Measurements from ENCODE around the gene CDS1.
A peak's percentile ranks its signal among the peaks of the same experiment; 100 is the strongest.
"Not testable (repeated sequence)": the region's sequence is repeated elsewhere in the genome, so short reads cannot be mapped to it uniquely, and the experiment has no call there.

The CDS1 gene

DNA sequence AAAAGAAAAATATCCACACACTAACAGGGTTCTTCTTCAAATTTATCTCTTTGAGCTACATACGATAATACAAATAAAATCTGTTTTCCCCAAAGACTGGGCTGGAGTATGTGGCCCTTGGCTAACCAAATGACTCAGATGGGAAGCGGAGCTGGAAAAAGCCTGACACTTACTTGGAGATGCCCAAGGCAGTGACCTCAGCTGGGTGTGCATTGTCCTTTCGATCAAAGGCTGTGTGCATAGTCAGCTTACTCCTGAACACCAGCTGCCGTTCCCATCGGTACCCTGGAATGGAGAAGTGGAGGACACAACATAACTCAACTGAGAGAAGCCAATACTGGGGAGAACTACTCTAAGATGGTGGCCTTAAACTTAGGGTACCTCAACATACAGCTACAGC is 95.1 kb downstream of the CDS1 start:
- DNase-seq, result no peak

DNA sequence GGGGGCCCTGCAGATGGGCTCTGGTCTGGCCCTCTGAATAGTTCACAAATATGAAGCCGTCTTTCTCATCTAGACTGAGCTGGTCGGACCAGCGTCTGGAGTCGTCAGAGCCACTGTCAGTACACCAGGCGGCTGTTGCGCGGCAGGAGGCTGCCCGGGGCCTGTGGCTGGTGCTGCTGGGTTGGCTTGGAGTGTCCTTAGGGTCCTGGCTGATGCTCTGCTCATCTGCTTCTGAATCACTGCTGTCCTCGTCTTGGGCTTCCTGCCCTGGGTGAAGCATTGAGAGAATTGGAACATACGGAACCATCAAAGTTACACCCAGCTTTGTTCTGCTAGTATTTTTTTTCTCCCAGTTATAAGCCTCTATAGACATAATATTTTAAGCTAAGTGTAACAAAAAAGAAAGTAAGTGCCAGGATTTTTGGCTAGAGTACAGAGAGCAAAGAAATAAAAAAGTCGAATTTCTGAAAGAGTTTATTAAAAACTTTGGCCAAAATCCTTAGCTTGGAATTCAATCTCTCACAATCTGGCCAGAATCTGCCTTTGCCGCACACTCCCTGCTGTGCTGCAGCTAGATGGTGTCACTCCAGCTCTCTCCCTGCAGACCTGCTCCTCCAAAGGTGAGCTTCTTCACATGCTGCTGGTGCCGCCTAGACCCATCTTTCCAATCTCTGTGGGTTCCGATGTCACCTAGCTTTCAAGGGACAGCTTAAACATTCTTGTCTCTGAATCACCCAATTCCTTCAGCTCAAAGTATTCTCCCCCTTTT is 96.2 kb downstream of the CDS1 start:
- DNase-seq, result no peak

DNA sequence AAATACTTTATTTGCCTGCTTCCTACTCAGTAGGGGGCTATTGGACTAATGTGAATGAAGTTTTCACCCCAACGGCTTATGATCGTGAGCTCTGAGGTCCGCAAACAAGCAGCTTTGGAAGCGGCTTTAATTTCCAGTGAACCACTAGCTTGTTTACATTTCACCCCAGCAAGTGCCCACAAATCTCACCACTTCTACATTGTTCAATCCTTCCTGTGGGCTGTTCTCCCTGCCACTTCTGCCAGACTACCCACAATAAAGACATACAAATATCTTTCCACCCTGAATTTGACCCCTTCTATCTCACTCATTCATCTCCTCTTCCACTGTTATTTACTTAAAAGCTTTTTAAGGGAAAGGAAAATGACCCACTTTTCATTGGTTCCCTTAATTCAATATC is 98.0 kb downstream of the CDS1 start:
- DNase-seq, result no peak

DNA sequence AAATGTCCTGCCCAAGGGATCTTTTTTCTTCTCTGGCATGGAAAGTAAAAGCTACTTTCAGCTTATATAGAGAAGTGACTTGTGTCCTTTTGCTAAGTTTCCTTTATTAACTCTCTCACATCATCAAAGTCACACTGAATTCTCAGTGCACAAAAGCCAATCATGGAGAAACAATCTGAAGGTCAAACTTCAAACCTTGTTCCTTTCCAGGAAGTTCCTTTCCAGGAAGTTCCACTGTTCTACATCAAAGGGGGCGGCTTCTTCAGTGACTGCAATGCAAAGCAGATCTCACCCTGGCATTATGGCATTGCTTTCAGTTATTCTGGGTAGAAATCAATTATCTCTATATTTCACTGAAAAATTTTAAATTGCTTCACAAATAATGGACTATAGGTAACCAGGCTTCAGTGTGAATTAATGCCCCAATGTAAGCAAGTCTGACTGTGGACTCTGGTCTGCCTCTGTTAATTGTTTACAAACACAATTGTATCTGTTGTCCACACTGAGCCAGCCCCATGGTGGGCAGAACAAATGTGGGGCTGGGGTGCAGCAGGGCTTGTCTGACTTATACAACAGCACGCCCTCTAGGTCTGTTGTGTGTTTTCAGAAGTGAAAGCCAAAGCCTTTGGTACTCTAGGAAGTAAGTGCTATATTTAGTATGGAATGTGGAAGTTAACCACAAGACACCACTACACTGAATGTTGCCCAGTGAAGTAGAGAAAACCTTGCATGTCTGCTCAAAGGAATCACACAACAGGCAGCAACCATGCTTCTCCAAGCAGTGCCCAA is 98.8 kb downstream of the CDS1 start:
- no peak for DNase-seq

DNA sequence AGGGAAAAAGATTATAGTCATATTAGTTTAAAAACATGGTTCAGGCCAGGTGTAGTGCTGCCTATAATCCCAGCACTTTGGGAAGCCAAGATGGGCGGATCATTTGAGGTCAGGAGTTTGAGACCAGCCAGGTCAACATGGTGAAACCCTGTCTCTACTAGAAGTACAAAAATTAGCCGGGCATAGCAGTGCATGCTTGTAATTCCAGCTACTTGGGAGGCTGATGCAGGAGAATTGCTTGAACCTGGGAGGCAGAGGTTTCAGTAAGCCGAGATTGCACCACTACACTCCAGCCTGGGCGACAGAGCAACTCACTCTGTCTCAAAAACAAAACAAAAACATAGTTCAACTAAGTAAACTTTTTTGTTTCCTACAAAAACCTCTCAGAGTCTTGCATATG is 99.7 kb downstream of the CDS1 start:
- not testable (repeated sequence) for DNase-seq

DNA sequence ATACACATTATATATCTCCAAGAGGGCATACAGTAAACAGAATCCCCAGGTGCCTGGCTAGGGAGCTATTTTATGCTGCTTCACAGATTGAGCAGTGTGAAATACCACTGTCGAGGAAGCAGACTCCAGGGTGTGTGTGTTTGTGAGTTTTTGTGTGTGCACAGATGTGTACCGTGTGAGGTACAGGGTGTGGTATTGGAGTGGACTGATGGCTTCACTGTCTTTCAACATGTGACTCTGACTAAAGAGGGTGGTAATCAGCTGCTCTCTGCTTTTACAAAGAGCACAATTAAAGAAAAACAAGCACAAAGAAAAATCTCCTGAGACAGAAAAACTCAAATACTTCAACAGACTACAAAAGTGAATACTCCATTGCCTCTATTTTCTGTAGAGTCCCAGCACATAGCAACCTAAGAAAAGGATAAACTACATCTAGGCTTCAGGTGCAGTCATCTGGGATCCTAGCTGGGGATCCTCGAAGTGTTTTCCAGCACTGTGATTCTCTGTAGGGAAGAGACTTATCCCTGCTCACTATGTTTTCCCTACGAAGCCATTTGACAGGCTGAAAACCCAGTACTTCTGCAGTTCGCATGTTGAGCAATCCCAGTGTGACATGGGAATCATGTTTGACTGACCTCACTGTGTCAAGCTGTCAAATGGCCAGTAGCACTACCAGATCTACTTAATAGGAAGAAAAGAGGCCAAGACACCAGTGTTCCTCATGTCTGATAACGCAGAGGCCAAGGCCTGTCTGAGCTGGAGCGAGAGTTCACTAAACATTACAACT is 100.3 kb downstream of the CDS1 start:
- no peak for DNase-seq

DNA sequence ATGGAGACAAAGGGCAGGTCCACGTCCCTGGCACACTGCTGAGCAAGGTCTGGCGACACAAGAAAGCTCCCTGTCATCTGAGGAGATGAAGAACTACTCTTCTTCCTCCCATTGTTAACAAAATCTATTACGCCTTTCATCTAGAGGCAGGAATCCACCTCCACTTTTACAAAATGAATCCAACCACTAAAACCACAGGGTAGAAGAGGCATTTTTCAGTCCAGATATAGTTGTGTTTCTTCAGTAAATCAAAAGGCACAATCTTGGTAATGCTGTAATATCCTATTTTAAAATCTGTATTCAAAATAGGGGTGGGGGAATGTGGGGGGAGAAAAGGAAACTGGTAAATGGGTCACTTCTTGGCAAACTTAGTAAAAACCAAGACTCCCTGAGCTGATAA is 101.4 kb downstream of the CDS1 start:
- no peak for DNase-seq

DNA sequence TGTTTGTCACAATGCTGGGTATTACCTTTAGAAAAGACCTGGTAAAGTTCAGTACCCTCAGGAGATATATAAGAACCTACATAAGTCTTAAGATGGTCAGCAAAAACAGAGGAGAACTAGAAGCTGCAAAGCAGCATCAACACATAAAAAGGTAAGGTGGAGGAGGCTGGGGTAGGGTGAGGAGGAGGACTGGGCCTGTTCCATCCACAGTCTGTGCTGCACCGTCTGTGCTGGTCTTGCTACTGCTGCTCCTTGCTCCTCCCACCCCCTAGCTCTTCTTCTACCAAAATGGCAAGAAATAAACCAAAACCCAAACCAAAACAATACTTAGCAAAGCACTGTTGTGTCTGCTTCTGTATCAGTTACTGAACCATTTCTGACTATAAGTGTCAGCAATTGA is 102.2 kb downstream of the CDS1 start:
- no peak for DNase-seq

DNA sequence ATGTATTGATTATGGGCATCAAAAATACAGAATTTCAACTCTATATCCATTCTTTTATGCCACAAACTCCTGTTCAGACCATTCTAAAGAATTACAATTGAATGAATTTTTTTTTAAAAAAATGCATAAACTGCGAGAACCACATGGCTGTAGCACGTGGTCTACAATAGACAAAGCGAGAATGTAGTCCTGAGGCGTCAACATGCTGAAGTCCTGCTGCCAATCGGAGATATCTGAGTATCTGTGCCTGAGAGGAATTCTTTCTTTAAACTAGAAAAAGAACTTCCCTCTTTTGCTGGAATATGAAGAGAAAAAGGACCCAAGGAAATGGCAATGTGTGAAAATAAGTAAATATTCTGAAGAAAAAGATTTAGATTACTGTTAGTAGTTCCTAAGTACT is 105.7 kb downstream of the CDS1 start:
- DNase-seq, result no peak

DNA sequence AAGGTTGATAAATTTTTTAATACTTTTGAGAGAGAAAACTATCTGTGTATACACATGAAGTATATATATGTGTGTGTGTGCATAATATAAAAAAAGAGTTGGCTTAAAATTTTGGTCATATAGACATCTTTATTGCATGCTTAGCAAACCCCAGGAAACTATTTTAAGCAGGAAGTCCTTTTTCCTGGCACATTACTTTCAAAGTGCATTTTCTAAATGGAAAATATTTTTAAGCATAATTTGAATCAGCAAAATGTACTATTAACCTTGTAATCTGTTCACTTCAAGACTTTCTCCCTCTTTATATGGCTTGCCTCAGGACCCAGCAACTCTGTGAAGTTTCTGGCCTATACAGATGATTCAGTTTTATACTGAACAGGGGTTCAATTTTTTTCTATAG is 106.3 kb downstream of the CDS1 start:
- no peak for DNase-seq

DNA sequence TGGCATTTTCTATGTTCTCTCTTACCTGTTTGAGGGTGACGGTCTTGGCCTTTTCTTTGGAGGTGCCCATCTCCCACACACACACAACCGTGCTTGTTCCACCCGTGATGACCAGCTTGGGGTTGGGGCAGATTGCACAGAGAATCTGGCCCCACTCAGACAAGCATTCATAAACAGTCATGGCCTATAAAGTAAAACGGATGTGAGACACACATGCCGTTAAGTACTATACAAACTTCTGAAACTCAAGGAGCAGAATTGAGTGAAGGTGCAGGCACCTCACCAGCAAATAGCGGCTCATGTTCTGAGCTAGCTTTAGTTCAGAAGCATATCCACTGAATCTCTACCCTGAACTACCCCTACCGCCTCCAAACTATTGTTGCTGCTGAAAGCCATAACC is 107.6 kb downstream of the CDS1 start:
- DNase-seq, result no peak

DNA sequence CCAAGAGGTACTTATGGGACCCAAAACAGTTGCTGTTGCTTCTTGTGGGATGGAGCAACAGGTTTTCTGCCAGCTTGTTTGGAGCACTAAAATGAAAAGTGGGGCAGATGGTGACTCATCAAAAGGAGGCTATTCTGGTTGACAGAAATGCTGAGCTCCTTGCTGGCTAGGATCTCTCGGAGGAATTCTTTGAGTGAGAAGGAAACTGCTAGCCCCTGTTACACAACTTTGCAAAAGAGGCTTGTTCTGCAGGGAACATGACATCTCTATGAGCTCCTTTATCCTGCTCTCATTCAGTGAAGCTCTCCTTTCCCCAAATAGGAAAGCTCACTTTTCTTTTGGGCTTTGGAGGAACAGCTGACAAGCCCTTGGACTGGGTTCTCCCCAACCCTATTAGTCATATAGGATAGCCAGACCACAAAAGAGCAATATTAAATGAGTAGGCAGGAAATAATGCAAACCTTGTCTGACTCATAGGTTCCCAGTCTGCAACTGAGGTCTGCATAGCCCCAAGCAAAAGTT is 108.3 kb downstream of the CDS1 start:
- DNase-seq, result peak; percentile 43

DNA sequence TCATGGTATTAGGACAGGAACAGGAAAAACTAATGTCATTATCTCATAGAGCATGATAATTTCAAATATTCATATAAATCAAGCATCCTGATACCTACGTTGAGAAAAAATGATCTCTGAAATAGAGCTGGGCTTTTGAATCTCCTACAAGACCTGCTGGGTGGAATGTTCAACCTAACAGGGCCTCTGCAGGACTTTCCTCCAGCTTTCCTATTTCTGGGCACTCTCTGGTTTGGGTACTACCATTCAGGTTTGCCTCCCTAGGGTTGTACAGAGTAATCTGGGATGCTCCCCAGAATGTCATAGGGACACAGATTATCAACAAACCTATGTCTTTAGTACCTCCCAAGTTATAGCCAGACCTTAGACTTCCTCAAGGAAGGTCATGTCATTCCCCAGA is 108.9 kb downstream of the CDS1 start:
- no peak for DNase-seq

DNA sequence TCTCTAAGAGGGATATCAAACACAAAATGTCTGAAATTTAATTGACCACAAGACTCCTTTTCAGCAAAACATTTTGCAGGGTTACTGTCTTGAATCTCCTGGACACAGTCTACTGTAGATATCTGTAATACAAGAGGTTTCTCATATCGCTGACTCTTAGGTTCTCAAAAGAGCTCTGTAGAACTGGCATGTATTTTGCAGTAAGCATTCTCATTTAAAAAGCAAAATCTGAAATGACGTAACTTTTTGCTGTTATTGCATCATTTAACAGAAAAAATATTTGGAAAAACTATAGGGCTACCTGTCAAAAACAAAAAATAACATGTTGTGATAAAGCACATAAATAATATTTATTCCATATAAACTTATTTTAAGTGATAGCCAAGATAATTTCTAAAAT is 114.2 kb downstream of the CDS1 start:
- DNase-seq, result no peak

DNA sequence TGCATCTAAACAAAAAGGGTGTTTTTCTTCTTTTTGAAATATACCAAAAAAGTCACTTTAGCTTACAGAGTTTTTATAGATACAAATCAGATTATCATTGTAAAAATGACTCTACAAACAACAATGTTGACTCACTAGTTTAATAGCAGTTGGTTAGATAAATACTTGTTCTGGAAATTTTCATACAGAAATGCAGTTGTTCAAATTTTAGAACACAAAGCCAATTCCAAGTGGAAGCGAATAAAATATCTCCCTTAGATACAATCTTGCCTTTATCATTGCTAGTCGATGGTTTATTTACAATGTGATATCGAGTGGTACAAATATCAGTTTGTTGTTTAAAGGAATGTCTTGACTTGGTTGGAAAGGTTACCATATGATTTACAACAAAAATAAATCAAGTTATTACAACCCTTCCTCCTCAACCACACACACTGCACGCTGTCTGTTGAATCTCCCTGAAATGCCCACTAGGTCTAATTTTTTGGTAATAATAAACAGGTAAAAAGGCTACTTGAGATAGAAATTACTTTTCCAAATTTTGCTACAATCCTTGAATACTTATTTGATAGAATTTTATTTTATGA is 114.8 kb downstream of the CDS1 start:
- DNase-seq, result no peak

DNA sequence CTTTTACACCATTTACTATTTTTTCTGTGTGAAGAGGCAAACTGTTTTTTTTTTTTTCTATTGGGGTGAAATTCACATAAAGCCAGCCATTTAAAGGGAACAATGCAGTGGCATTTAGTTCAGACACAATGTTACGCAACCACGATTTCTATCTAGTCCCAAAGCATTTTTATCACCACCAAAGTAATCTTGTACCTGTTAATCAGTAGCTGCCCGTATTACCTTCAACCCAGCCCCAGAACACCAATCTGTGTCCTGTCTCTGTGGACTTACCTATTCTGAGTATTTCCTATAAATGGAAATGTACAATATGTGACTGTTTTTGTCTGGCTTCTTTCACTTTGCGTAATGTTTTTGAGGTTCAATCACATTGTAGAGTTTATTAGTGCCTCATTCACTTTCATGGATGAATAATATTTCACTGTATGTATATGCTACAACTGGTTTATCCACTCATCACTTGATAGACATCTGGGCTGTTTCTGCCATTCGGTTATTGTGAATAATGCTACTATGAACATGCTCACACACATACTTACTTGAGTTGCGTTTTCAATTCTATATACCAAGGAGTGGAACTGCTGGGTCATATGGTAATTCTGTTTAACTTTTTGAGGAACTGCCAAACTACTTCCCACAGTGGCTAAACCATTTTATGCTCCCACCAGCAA is 116.2 kb downstream of the CDS1 start:
- DNase-seq, result no peak
